GM23338 (cell line): ENCODE measurements around the gene CAPS. TPM values are rescaled to one million over a fixed set of nuclear protein-coding genes. Genes with fewer than 3 reads are reported as not detected.

Source experiments
- ATAC-seq: fragments of 200-7000 bp; cut with Tn5 transposase; 3 replicates; pipeline ENCODE4 v1.9.1; 2020
- DNase-seq: peaks from one replicate; pipeline ENCODE4 v3.0.0-alpha.2; 2015; ENCODE audit warnings: low spot score
- H2AFZ ChIP-seq: fragments of 200-600 bp; sonication (generic); 2 replicates; pipeline ENCODE4 v1.8.0; 2016; ENCODE audit warnings: antibody characterized with exemption, mild to moderate bottlenecking, moderate library complexity
- H3F3A ChIP-seq: fragments of 200-600 bp; sonication (generic); replicated peaks from 2 replicates; pipeline ENCODE4 v1.8.0; 2017; ENCODE audit warnings: antibody characterized with exemption, mixed run types, low read depth
- H3K27ac ChIP-seq: fragments of 200-600 bp; sonication (generic); 2 replicates; pipeline ENCODE4 v1.6.1; 2016; ENCODE audit warnings: low read depth
- H3K27me3 ChIP-seq: fragments of 200-600 bp; sonication (generic); 2 replicates; pipeline ENCODE4 v1.8.0; 2016; ENCODE audit warnings: mild to moderate bottlenecking, mixed run types, moderate library complexity; ENCODE audit not compliant: insufficient read depth
- H3K36me3 ChIP-seq: fragments of 200-600 bp; sonication (generic); 2 replicates; pipeline ENCODE4 v1.8.0; 2016; ENCODE audit warnings: mild to moderate bottlenecking; ENCODE audit not compliant: insufficient read depth
- H3K4me1 ChIP-seq: fragments of 200-600 bp; sonication (generic); 2 replicates; pipeline ENCODE4 v1.8.0; 2016; ENCODE audit warnings: mild to moderate bottlenecking, moderate library complexity; ENCODE audit not compliant: insufficient read depth
- H3K4me2 ChIP-seq: fragments of 200-600 bp; sonication (generic); 2 replicates; pipeline ENCODE4 v1.7.1; 2017; ENCODE audit warnings: mixed run types
- H3K4me3 ChIP-seq: fragments of 200-600 bp; sonication (generic); 2 replicates; pipeline ENCODE4 v1.6.1; 2016; ENCODE audit warnings: mixed run types
- H3K79me2 ChIP-seq: fragments of 200-600 bp; sonication (generic); replicated peaks from 2 replicates; pipeline ENCODE4 v1.8.0; 2017; ENCODE audit warnings: mild to moderate bottlenecking; ENCODE audit not compliant: insufficient read depth
- H3K9me2 ChIP-seq: fragments of 200-600 bp; sonication (generic); 2 replicates; pipeline ENCODE4 v1.8.0; 2017; ENCODE audit not compliant: insufficient read depth
- H4K20me1 ChIP-seq: fragments of 200-600 bp; sonication (generic); replicated peaks from 2 replicates; pipeline ENCODE4 v1.8.0; 2017; ENCODE audit warnings: mild to moderate bottlenecking; ENCODE audit not compliant: insufficient read depth
- H3K27ac Mint-ChIP-seq: 2 replicates; pipeline ENCODE4 v1.8.0; 2020; ENCODE audit warnings: inconsistent platforms, mild to moderate bottlenecking, moderate library complexity, mixed read lengths
- H3K27me3 Mint-ChIP-seq: 3 replicates; pipeline ENCODE4 v1.8.0; 2022; ENCODE audit warnings: low read depth, mild to moderate bottlenecking, moderate library complexity, mixed read lengths, inconsistent platforms; ENCODE audit not compliant: insufficient read depth, poor library complexity
- H3K36me3 Mint-ChIP-seq: 3 replicates; pipeline ENCODE4 v1.8.0; 2021; ENCODE audit warnings: low read depth, mild to moderate bottlenecking, inconsistent platforms, moderate library complexity, mixed read lengths
- H3K4me1 Mint-ChIP-seq: 3 replicates; pipeline ENCODE4 v1.8.0; 2020; ENCODE audit warnings: mild to moderate bottlenecking, inconsistent platforms, mixed read lengths
- H3K4me3 Mint-ChIP-seq: 3 replicates; pipeline ENCODE4 v1.8.0; 2021; ENCODE audit warnings: moderate library complexity, mild to moderate bottlenecking, inconsistent platforms, mixed read lengths
- H3K9me3 Mint-ChIP-seq: 3 replicates; pipeline ENCODE4 v1.8.0; 2020; ENCODE audit warnings: moderate library complexity, mild to moderate bottlenecking, inconsistent platforms, mixed read lengths
- CREB1 ChIP-seq: fragments of 250-450 bp; sonication (Bioruptor Pico); IDR thresholded peaks from 2 replicates; pipeline ENCODE4 v1.5.0; 2020; ENCODE audit warnings: low read depth, mild to moderate bottlenecking, moderate library complexity
- EZH2 ChIP-seq: fragments of 200-600 bp; sonication (generic); IDR thresholded peaks from one replicate; pipeline ENCODE4 v1.8.0; 2017; ENCODE audit warnings: antibody characterized with exemption, mild to moderate bottlenecking, low read depth; ENCODE audit not compliant: unreplicated experiment
- EZH2phosphoT487 ChIP-seq: fragments of 200-600 bp; sonication (generic); IDR thresholded peaks from one replicate; pipeline ENCODE4 v1.8.1; 2018; ENCODE audit warnings: antibody characterized with exemption; ENCODE audit not compliant: unreplicated experiment
- JUNB ChIP-seq: IDR thresholded peaks from one replicate; pipeline ENCODE4 v1.6.1; 2016; ENCODE audit warnings: antibody characterized with exemption; ENCODE audit not compliant: unreplicated experiment
- NANOG ChIP-seq: IDR thresholded peaks from 2 replicates; pipeline ENCODE4 v1.6.1; 2016; ENCODE audit warnings: antibody characterized with exemption, borderline replicate concordance
- POLR2AphosphoS5 ChIP-seq: IDR thresholded peaks from 2 replicates; pipeline ENCODE4 v1.6.1; 2016; ENCODE audit warnings: antibody characterized with exemption, low read depth
- STAT1 ChIP-seq: IDR thresholded peaks from one replicate; pipeline ENCODE4 v1.6.1; 2016; ENCODE audit warnings: antibody characterized with exemption; ENCODE audit not compliant: unreplicated experiment
- ZNF114 ChIP-seq: fragments of 250-450 bp; sonication (Bioruptor Pico); IDR thresholded peaks from 2 replicates; pipeline ENCODE4 v1.5.0; 2020; ENCODE audit warnings: mild to moderate bottlenecking, moderate library complexity
- ZNF331 ChIP-seq: fragments of 250-450 bp; sonication (Bioruptor Pico); IDR thresholded peaks from 2 replicates; pipeline ENCODE4 v1.5.0; 2020; ENCODE audit warnings: low read depth, mild to moderate bottlenecking, moderate library complexity
- ZNF462 ChIP-seq: fragments of 250-450 bp; sonication (Bioruptor Pico); IDR thresholded peaks from 2 replicates; pipeline ENCODE4 v1.5.0; 2020; ENCODE audit warnings: mild to moderate bottlenecking, moderate library complexity
- polyA plus RNA-seq: library from polyadenylated mRNA; unstranded; fragments of >200 nt; fragmentation: Nextera tagmentation; extraction: Ambion mirVana; gene quantifications from 2 replicates; pipeline ENCODE4 v1.2.1, GENCODE V29; 2016
- total RNA-seq: library from RNA; depleted of rRNA; stranded (reverse); fragments of >200 nt; shearing (Covaris generic); gene quantifications from 2 replicates; pipeline ENCODE4 v1.2.3, GENCODE V29; 2014
- TF ChIP-seq, protein P1 (sequence below), 2 experiments: fragments of 200-600 bp in 1 of 2; sonication (generic) in 1 of 2; conservative IDR thresholded peaks; 2 replicates each; pipeline versions ENCODE4 v1.5.1 to v1.6.1; 2016 to 2017; ENCODE audit warnings: antibody characterized with exemption in 2 of 2, low read depth in 2 of 2, mild to moderate bottlenecking in 2 of 2, moderate library complexity in 1 of 2
- TF ChIP-seq, protein P2 (sequence below): IDR thresholded peaks from one replicate; pipeline ENCODE4 v1.6.1; 2018; ENCODE audit warnings: antibody characterized with exemption; ENCODE audit not compliant: unreplicated experiment
- TF ChIP-seq, protein P3 (sequence below): IDR thresholded peaks from 2 replicates; pipeline ENCODE4 v1.6.1; 2016; ENCODE audit warnings: antibody characterized with exemption

CAPS gene
- total and polyA plus RNA-seq, 2 experiments from 2014 or later: 1.5 to 3.2 TPM

- Histone ChIP-seq H3F3A (no peaks in the 10 kb centered on the region), H4K20me1 (no peaks in the 10 kb centered on the region; the same call in 1 of the 2 replicates), H3K27me3 (no peaks in the 10 kb centered on the region), H2AFZ (no peak overlapping the region), H3K4me1 (no peaks in the 10 kb centered on the region), H3K4me3 (no peak overlapping the region), H3K4me2 (no peak overlapping the region), H3K27ac (no peak overlapping the region), H3K36me3 (peaks cover 20% of the 10 kb centered on the region), H3K79me2 (no peaks in the 10 kb centered on the region), H3K9me2 (no peaks in the 10 kb centered on the region)
- ATAC-seq (no peak), DNase-seq (no peak)
- Mint-ChIP-seq H3K36me3 (peaks cover 64% of the 10 kb centered on the region), H3K27me3 (peaks cover 2% of the 10 kb centered on the region), H3K4me3 (no peak overlapping the region), H3K4me1 (no peaks in the 10 kb centered on the region), H3K9me3 (no peaks in the 10 kb centered on the region), H3K27ac (no peak overlapping the region; the same call in 1 of the 2 replicates)
- TF ChIP-seq ZNF331 (CRISPR knock-in tag) (no peak), ZNF114 (CRISPR knock-in tag) (no peak), EZH2 (no peak), CREB1 (CRISPR knock-in tag) (no peak), JUNB (no peak), STAT1 (no peak), ZNF462 (CRISPR knock-in tag) (no peak), NANOG (no peak), POLR2AphosphoS5 (no peak), EZH2phosphoT487 (no peak)
- TF ChIP-seq, protein P1, sequence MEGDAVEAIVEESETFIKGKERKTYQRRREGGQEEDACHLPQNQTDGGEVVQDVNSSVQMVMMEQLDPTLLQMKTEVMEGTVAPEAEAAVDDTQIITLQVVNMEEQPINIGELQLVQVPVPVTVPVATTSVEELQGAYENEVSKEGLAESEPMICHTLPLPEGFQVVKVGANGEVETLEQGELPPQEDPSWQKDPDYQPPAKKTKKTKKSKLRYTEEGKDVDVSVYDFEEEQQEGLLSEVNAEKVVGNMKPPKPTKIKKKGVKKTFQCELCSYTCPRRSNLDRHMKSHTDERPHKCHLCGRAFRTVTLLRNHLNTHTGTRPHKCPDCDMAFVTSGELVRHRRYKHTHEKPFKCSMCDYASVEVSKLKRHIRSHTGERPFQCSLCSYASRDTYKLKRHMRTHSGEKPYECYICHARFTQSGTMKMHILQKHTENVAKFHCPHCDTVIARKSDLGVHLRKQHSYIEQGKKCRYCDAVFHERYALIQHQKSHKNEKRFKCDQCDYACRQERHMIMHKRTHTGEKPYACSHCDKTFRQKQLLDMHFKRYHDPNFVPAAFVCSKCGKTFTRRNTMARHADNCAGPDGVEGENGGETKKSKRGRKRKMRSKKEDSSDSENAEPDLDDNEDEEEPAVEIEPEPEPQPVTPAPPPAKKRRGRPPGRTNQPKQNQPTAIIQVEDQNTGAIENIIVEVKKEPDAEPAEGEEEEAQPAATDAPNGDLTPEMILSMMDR (conservative IDR thresholded peaks at IDR 0.05; ENCODE audit: low read depth in 2 of 2): no peak
- TF ChIP-seq, protein P2, sequence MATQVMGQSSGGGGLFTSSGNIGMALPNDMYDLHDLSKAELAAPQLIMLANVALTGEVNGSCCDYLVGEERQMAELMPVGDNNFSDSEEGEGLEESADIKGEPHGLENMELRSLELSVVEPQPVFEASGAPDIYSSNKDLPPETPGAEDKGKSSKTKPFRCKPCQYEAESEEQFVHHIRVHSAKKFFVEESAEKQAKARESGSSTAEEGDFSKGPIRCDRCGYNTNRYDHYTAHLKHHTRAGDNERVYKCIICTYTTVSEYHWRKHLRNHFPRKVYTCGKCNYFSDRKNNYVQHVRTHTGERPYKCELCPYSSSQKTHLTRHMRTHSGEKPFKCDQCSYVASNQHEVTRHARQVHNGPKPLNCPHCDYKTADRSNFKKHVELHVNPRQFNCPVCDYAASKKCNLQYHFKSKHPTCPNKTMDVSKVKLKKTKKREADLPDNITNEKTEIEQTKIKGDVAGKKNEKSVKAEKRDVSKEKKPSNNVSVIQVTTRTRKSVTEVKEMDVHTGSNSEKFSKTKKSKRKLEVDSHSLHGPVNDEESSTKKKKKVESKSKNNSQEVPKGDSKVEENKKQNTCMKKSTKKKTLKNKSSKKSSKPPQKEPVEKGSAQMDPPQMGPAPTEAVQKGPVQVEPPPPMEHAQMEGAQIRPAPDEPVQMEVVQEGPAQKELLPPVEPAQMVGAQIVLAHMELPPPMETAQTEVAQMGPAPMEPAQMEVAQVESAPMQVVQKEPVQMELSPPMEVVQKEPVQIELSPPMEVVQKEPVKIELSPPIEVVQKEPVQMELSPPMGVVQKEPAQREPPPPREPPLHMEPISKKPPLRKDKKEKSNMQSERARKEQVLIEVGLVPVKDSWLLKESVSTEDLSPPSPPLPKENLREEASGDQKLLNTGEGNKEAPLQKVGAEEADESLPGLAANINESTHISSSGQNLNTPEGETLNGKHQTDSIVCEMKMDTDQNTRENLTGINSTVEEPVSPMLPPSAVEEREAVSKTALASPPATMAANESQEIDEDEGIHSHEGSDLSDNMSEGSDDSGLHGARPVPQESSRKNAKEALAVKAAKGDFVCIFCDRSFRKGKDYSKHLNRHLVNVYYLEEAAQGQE: no peak
- TF ChIP-seq, protein P3, sequence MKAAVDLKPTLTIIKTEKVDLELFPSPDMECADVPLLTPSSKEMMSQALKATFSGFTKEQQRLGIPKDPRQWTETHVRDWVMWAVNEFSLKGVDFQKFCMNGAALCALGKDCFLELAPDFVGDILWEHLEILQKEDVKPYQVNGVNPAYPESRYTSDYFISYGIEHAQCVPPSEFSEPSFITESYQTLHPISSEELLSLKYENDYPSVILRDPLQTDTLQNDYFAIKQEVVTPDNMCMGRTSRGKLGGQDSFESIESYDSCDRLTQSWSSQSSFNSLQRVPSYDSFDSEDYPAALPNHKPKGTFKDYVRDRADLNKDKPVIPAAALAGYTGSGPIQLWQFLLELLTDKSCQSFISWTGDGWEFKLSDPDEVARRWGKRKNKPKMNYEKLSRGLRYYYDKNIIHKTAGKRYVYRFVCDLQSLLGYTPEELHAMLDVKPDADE: no peak
Observed at GRCh38 chr19:5921516-5922160, 7.6 kb downstream of the CAPS start.
